Activated T-cell treated with anti-CD3 and anti-CD28 coated beads, Interleukin-2, amount 50 U/mL, for 4 hours (primary cell): Measurements from ENCODE around the gene PATL2. TPM values are rescaled to one million over a fixed set of nuclear protein-coding genes. Genes with fewer than 3 reads are reported as not detected.
"Not testable (repeated sequence)": the region's sequence is repeated elsewhere in the genome, so short reads cannot be mapped to it uniquely, and the experiment has no call there.

ENCODE experiments used
- ATAC-seq, 2 donors: fragments of 200-7000 bp; cut with Tn5 transposase; one replicate each; pipeline ENCODE4 v1.10.0; 2021
- DNase-seq: peaks from one replicate; pipeline ENCODE4 v3.0.0-alpha.2; 2020
- H3K27me3 Mint-ChIP-seq: one replicate; pipeline ENCODE4 v1.8.0; 2021; ENCODE audit warnings: low read depth, mixed read lengths
- H3K36me3 Mint-ChIP-seq: one replicate; pipeline ENCODE4 v1.8.0; 2022; ENCODE audit warnings: mixed read lengths; ENCODE audit not compliant: insufficient read depth
- H3K4me1 Mint-ChIP-seq: one replicate; pipeline ENCODE4 v1.8.0; 2021; ENCODE audit warnings: low read depth, mixed read lengths
- H3K4me3 Mint-ChIP-seq: one replicate; pipeline ENCODE4 v1.8.0; 2021; ENCODE audit warnings: mild to moderate bottlenecking, moderate library complexity, mixed read lengths
- H3K9me3 Mint-ChIP-seq: one replicate; pipeline ENCODE4 v1.8.0; 2021; ENCODE audit warnings: mixed read lengths
- total RNA-seq, 3 donors: library from RNA; stranded (reverse); gene quantifications; one replicate each; pipeline ENCODE4 v1.2.1, GENCODE V29; 2021

Gene PATL2
- total RNA-seq, 3 donors from 2014 or later = 3.6 to 5.2 (median 3.9) TPM

GRCh38 chr15:44712346-44713005, 1.4 kb upstream of the PATL2 start:
- Mint-ChIP-seq H3K9me3 (no peaks in the 10 kb centered on the region), H3K4me1 (peaks cover 48% of the 10 kb centered on the region), H3K36me3 (peaks cover 54% of the 10 kb centered on the region), H3K4me3 (peak overlapping the region; percentile 99), H3K27me3 (no peaks in the 10 kb centered on the region)
- ATAC-seq = peak; percentile 21 to 25
- peak; percentile 57 for DNase-seq

GRCh38 chr15:44711743-44712345, 721 bp upstream of the PATL2 start:
- H3K4me3 Mint-ChIP-seq = peak overlapping the region; percentile 99
- H3K9me3 Mint-ChIP-seq = no peaks in the 10 kb centered on the region
- ATAC-seq (peak; percentile 24 to 32), DNase-seq (peak; percentile 51)
- peaks cover 45% of the 10 kb centered on the region for H3K4me1 Mint-ChIP-seq
- peaks cover 50% of the 10 kb centered on the region for H3K36me3 Mint-ChIP-seq
- no peaks in the 10 kb centered on the region for H3K27me3 Mint-ChIP-seq

GRCh38 chr15:44710236-44711095, 657 bp downstream of the PATL2 start:
- ATAC-seq (peak; percentile 2 to 12), DNase-seq (no peak)
- no peaks in the 10 kb centered on the region for H3K9me3 Mint-ChIP-seq

GRCh38 chr15:44706946-44707636, 4.0 kb downstream of the PATL2 start:
- peaks cover 25% of the 10 kb centered on the region for H3K4me1 Mint-ChIP-seq
- DNase-seq = no peak
- no peak overlapping the region for H3K4me3 Mint-ChIP-seq
- no peaks in the 10 kb centered on the region for H3K27me3 Mint-ChIP-seq
- ATAC-seq = no peak
- H3K36me3 Mint-ChIP-seq = peaks cover 16% of the 10 kb centered on the region
- H3K9me3 Mint-ChIP-seq = peaks cover 12% of the 10 kb centered on the region

More at GRCh38 chr15:44710236-44711095, 657 bp downstream of the PATL2 start:
- H3K36me3 Mint-ChIP-seq = peaks cover 38% of the 10 kb centered on the region
- peaks cover 31% of the 10 kb centered on the region for H3K4me1 Mint-ChIP-seq
- H3K27me3 Mint-ChIP-seq = no peaks in the 10 kb centered on the region
- H3K4me3 Mint-ChIP-seq = peak overlapping the region; percentile 99

GRCh38 chr15:44706401-44706800, 4.7 kb downstream of the PATL2 start:
- ATAC-seq = no peak
- Mint-ChIP-seq H3K36me3 (peaks cover 12% of the 10 kb centered on the region), H3K4me1 (peaks cover 25% of the 10 kb centered on the region), H3K9me3 (peaks cover 17% of the 10 kb centered on the region), H3K27me3 (no peaks in the 10 kb centered on the region), H3K4me3 (no peak overlapping the region)
- no peak for DNase-seq

GRCh38 chr15:44705986-44706385, 5.1 kb downstream of the PATL2 start:
- no peak overlapping the region for H3K4me3 Mint-ChIP-seq
- DNase-seq (no peak), ATAC-seq (no peak)
- H3K9me3 Mint-ChIP-seq = peaks cover 17% of the 10 kb centered on the region
- H3K27me3 Mint-ChIP-seq = no peaks in the 10 kb centered on the region
- peaks cover 12% of the 10 kb centered on the region for H3K36me3 Mint-ChIP-seq
- H3K4me1 Mint-ChIP-seq = peaks cover 24% of the 10 kb centered on the region

GRCh38 chr15:44700676-44701075, 10.4 kb downstream of the PATL2 start:
- H3K36me3 Mint-ChIP-seq, H3K4me3 Mint-ChIP-seq, ATAC-seq, DNase-seq, H3K27me3 Mint-ChIP-seq: not testable (repeated sequence)
- Mint-ChIP-seq H3K9me3 (peaks cover 28% of the 10 kb centered on the region), H3K4me1 (peaks cover 20% of the 10 kb centered on the region)

GRCh38 chr15:44698641-44699040, 12.5 kb downstream of the PATL2 start:
- Mint-ChIP-seq H3K9me3 (peaks cover 25% of the 10 kb centered on the region), H3K4me3 (no peak overlapping the region), H3K4me1 (peaks cover 31% of the 10 kb centered on the region), H3K27me3 (no peaks in the 10 kb centered on the region), H3K36me3 (peaks cover 2% of the 10 kb centered on the region)
- ATAC-seq = no peak
- DNase-seq = no peak

- DNase-seq (no peak), ATAC-seq (no peak)
- H3K36me3 Mint-ChIP-seq = peaks cover 2% of the 10 kb centered on the region
- H3K4me3 Mint-ChIP-seq = no peak overlapping the region
- H3K9me3 Mint-ChIP-seq = peaks cover 16% of the 10 kb centered on the region
- H3K27me3 Mint-ChIP-seq = no peaks in the 10 kb centered on the region
- H3K4me1 Mint-ChIP-seq = peaks cover 31% of the 10 kb centered on the region
These were observed 14.1 kb downstream of the PATL2 start for GRCh38 chr15:44697014-44697413.

- DNase-seq = no peak
- Mint-ChIP-seq H3K4me1 (peaks cover 29% of the 10 kb centered on the region), H3K27me3 (no peaks in the 10 kb centered on the region)
These were observed 15.8 kb downstream of the PATL2 start for GRCh38 chr15:44695294-44695693.

GRCh38 chr15:44694416-44694815, 16.7 kb downstream of the PATL2 start:
- H3K9me3 Mint-ChIP-seq = peaks cover 6% of the 10 kb centered on the region
- DNase-seq (no peak), ATAC-seq (no peak)
- no peaks in the 10 kb centered on the region for H3K27me3 Mint-ChIP-seq
- H3K4me1 Mint-ChIP-seq = peaks cover 30% of the 10 kb centered on the region
- no peak overlapping the region for H3K4me3 Mint-ChIP-seq
- H3K36me3 Mint-ChIP-seq = no peaks in the 10 kb centered on the region

More at GRCh38 chr15:44695294-44695693, 15.8 kb downstream of the PATL2 start:
- Mint-ChIP-seq H3K36me3 (no peaks in the 10 kb centered on the region), H3K4me3 (no peak overlapping the region), H3K9me3 (peaks cover 11% of the 10 kb centered on the region)
- ATAC-seq = no peak

GRCh38 chr15:44692659-44693058, 18.5 kb downstream of the PATL2 start:
- DNase-seq (no peak), ATAC-seq (no peak)
- peaks cover 37% of the 10 kb centered on the region for H3K4me1 Mint-ChIP-seq
- H3K27me3 Mint-ChIP-seq = no peaks in the 10 kb centered on the region
- H3K4me3 Mint-ChIP-seq = no peak overlapping the region
- H3K9me3 Mint-ChIP-seq = peaks cover 7% of the 10 kb centered on the region
- H3K36me3 Mint-ChIP-seq = peaks cover 3% of the 10 kb centered on the region

GRCh38 chr15:44690245-44690644, 20.9 kb downstream of the PATL2 start:
- DNase-seq, ATAC-seq, H3K27me3 Mint-ChIP-seq, H3K4me3 Mint-ChIP-seq: not testable (repeated sequence)
- Mint-ChIP-seq H3K36me3 (peaks cover 16% of the 10 kb centered on the region), H3K4me1 (peaks cover 43% of the 10 kb centered on the region), H3K9me3 (peaks cover 22% of the 10 kb centered on the region)

- not testable (repeated sequence) for H3K4me3 Mint-ChIP-seq, DNase-seq, H3K27me3 Mint-ChIP-seq, ATAC-seq
- peaks cover 19% of the 10 kb centered on the region for H3K36me3 Mint-ChIP-seq
- peaks cover 29% of the 10 kb centered on the region for H3K9me3 Mint-ChIP-seq
- H3K4me1 Mint-ChIP-seq = peaks cover 45% of the 10 kb centered on the region
These were observed 21.8 kb downstream of the PATL2 start for GRCh38 chr15:44689318-44689717.
